ENCODE measurements around the gene IFNA5. TPM values are rescaled to one million over a fixed set of nuclear protein-coding genes. Genes with fewer than 3 reads are reported as not detected.

IFNA5 gene
- total RNA-seq = under 1 TPM in 1 of 3 donors, not detected in 2; 0.41 TPM
- long read RNA-seq, donor 1 = 0 reads
- long read RNA-seq, donor 2 = 0 reads

GRCh38 chr9:21305213-21305612, at the start of gene IFNA5:
TSS of gene IFNA5 (minus strand) at chr9:21305313. CDS start at chr9:21305256, 57 bp downstream.
- ATAC-seq (no peak), DNase-seq (no peak)
- intact Hi-C loops (cut with DNase I, micrococcal nuclease) = no loop called here
- H3K4me3 ChIP-seq = no peak within 1 kb of the TSS
- H3K4me1 ChIP-seq (ENCODE audit: low read depth) = no peaks in the 10 kb centered on the region
- TF ChIP-seq, protein P1, sequence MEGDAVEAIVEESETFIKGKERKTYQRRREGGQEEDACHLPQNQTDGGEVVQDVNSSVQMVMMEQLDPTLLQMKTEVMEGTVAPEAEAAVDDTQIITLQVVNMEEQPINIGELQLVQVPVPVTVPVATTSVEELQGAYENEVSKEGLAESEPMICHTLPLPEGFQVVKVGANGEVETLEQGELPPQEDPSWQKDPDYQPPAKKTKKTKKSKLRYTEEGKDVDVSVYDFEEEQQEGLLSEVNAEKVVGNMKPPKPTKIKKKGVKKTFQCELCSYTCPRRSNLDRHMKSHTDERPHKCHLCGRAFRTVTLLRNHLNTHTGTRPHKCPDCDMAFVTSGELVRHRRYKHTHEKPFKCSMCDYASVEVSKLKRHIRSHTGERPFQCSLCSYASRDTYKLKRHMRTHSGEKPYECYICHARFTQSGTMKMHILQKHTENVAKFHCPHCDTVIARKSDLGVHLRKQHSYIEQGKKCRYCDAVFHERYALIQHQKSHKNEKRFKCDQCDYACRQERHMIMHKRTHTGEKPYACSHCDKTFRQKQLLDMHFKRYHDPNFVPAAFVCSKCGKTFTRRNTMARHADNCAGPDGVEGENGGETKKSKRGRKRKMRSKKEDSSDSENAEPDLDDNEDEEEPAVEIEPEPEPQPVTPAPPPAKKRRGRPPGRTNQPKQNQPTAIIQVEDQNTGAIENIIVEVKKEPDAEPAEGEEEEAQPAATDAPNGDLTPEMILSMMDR (IDR thresholded peaks at IDR 0.05) = no peak
- H3K9me3 ChIP-seq = no peaks in the 10 kb centered on the region
- H3K36me3 ChIP-seq (ENCODE audit: low read depth) = no peaks in the 10 kb centered on the region

- ATAC-seq = no peak
Measured at GRCh38 chr9:21350787-21351186, 45.7 kb upstream of the IFNA5 start, which contains the start of gene IFNA6. TSS of gene IFNA6 (minus strand) at chr9:21350887. CDS start at chr9:21350887, 0 bp downstream.

GRCh38 chr9:21348430-21348970, 43.4 kb upstream of the IFNA5 start:
- Histone ChIP-seq H3K36me3 (ENCODE audit: low read depth) (no peaks in the 10 kb centered on the region), H3K4me3 (no peak overlapping the region), H3K9me3 (no peaks in the 10 kb centered on the region), H3K4me1 (ENCODE audit: low read depth) (no peaks in the 10 kb centered on the region)
- no peak for ATAC-seq
- TF ChIP-seq, protein P1 (IDR thresholded peaks at IDR 0.05) = no peak
- intact Hi-C loops (cut with DNase I, micrococcal nuclease) = no loop called here
- no peak for DNase-seq

More at GRCh38 chr9:21350787-21351186, 45.7 kb upstream of the IFNA5 start, which contains the start of gene IFNA6:
- Histone ChIP-seq H3K36me3 (ENCODE audit: low read depth) (no peaks in the 10 kb centered on the region), H3K4me3 (no peak within 1 kb of the TSS), H3K4me1 (ENCODE audit: low read depth) (no peaks in the 10 kb centered on the region), H3K9me3 (no peaks in the 10 kb centered on the region)
- DNase-seq = no peak
- intact Hi-C loops (cut with DNase I, micrococcal nuclease) = no loop called here
- TF ChIP-seq, protein P1 (IDR thresholded peaks at IDR 0.05) = no peak

DNA sequence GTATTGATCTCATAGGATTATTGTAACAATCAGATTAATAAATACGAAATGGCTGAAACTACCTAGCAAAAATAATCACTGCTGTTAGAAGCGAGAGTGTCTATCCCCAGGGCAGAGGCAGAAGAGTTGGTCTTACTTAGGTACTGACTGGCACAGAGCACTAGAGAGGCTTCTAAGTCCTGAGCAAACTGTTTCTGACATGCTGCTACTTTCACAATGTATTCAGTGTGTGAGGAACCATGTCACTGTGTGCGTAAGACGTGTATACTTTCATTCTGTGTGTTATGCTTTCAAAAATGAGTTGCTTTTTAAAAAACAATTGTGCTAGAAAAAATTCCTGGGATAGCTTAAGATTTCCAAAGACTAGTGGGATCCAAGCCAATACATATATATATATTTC, 35.6 kb upstream of the IFNA5 start:
- ATAC-seq = no peak
- no peaks in the 10 kb centered on the region for H3K36me3 ChIP-seq (ENCODE audit: low read depth)
- TF ChIP-seq, protein P1 (IDR thresholded peaks at IDR 0.05) = no peak
- intact Hi-C loops (cut with DNase I, micrococcal nuclease) = no loop called here
- no peak for DNase-seq
- H3K4me1 ChIP-seq (ENCODE audit: low read depth) = peaks cover 2% of the 10 kb centered on the region
- H3K9me3 ChIP-seq = no peaks in the 10 kb centered on the region
- no peak overlapping the region for H3K4me3 ChIP-seq

- no peak for DNase-seq
- Histone ChIP-seq H3K9me3 (no peaks in the 10 kb centered on the region), H3K4me1 (ENCODE audit: low read depth) (peaks cover 34% of the 10 kb centered on the region), H3K4me3 (no peak overlapping the region), H3K36me3 (ENCODE audit: low read depth) (no peaks in the 10 kb centered on the region)
- TF ChIP-seq, protein P1 (IDR thresholded peaks at IDR 0.05) = no peak
- intact Hi-C loops (cut with DNase I, micrococcal nuclease) = no loop called here
- no peak for ATAC-seq
Measured at GRCh38 chr9:21336457-21336856, 31.3 kb upstream of the IFNA5 start.

Measured in mucosa of descending colon (tissue), 3 donors.